Liver (tissue), 9 donors: Measurements from ENCODE around the gene ZKSCAN1. TPM values are rescaled to one million over a fixed set of nuclear protein-coding genes. Genes with fewer than 3 reads are reported as not detected.

ENCODE experiments used
- DNase-seq: peaks from one replicate; pipeline ENCODE4 v3.0.0-alpha.2; 2017; ENCODE audit warnings: low spot score
- H3K27ac ChIP-seq, 2 donors: one replicate each; pipeline ENCODE4 v1.7.0; 2013; ENCODE audit warnings: inconsistent platforms in 2 of 2, low read length in 2 of 2, control low read depth in 1 of 2, low read depth in 1 of 2, mild to moderate bottlenecking in 1 of 2
- H3K27me3 ChIP-seq, 4 donors: one replicate each; pipeline versions ENCODE4 v1.6.1 to v1.7.0; 2013; ENCODE audit warnings: low read length in 3 of 4, inconsistent platforms in 1 of 4, mild to moderate bottlenecking in 1 of 4, moderate library complexity in 1 of 4; ENCODE audit not compliant: control insufficient read depth in 4 of 4, insufficient read depth in 4 of 4
- H3K36me3 ChIP-seq, 4 donors: one replicate each; pipeline versions ENCODE4 v1.6.1 to v1.7.0; 2013; ENCODE audit warnings: low read length in 3 of 4, mild to moderate bottlenecking in 3 of 4, low read depth in 1 of 4, moderate library complexity in 1 of 4; ENCODE audit not compliant: control insufficient read depth in 4 of 4, insufficient read depth in 3 of 4
- H3K4me1 ChIP-seq, 4 donors: one replicate each; pipeline versions ENCODE4 v1.6.1 to v1.7.0; 2013; ENCODE audit warnings: low read length in 3 of 4, mild to moderate bottlenecking in 3 of 4, moderate library complexity in 1 of 4; ENCODE audit not compliant: control insufficient read depth in 4 of 4, insufficient read depth in 4 of 4
- H3K4me3 ChIP-seq, 3 donors: one replicate each; pipeline versions ENCODE4 v1.6.1 to v1.7.0; 2013; ENCODE audit warnings: low read length in 3 of 3, control low read depth in 1 of 3, low read depth in 1 of 3, mild to moderate bottlenecking in 1 of 3
- H3K9ac ChIP-seq, 2 donors: one replicate each; pipeline ENCODE4 v1.7.0; 2013; ENCODE audit warnings: low read length in 2 of 2, mild to moderate bottlenecking in 2 of 2, moderate library complexity in 2 of 2, control low read depth in 1 of 2, low read depth in 1 of 2
- H3K9me3 ChIP-seq, 4 donors: one replicate each; pipeline versions ENCODE4 v1.6.1 to v1.7.0; 2013; ENCODE audit warnings: low read length in 3 of 4; ENCODE audit not compliant: control insufficient read depth in 4 of 4
- ATF3 ChIP-seq: IDR thresholded peaks from 2 replicates; pipeline ENCODE4 v1.6.1; 2016; ENCODE audit warnings: antibody characterized with exemption
- EGR1 ChIP-seq, 2 donors: IDR thresholded peaks; 2 replicates each; pipeline ENCODE4 v1.6.1; 2016 to 2018; ENCODE audit warnings: antibody characterized with exemption in 2 of 2, low read depth in 2 of 2
- FOXA1 ChIP-seq: IDR thresholded peaks from 2 replicates; pipeline ENCODE4 v1.6.1; 2016; ENCODE audit warnings: antibody characterized with exemption
- FOXA2 ChIP-seq: IDR thresholded peaks from 2 replicates; pipeline ENCODE4 v1.6.1; 2016; ENCODE audit warnings: antibody characterized with exemption
- GABPA ChIP-seq, 2 donors: IDR thresholded peaks in 1 of 2; conservative IDR thresholded peaks in 1 of 2; 2 replicates each; pipeline ENCODE4 v1.6.1; 2016; ENCODE audit warnings: antibody characterized with exemption in 2 of 2, mild to moderate bottlenecking in 1 of 2, moderate library complexity in 1 of 2
- HNF4A ChIP-seq, 2 donors: conservative IDR thresholded peaks; 2 replicates each; pipeline ENCODE4 v1.6.1; 2016; ENCODE audit warnings: antibody characterized with exemption in 2 of 2, mild to moderate bottlenecking in 2 of 2
- HNF4G ChIP-seq: IDR thresholded peaks from 2 replicates; pipeline ENCODE4 v1.6.1; 2016; ENCODE audit warnings: antibody characterized with exemption
- JUND ChIP-seq, 2 donors: IDR thresholded peaks; 2 replicates each; pipeline ENCODE4 v1.6.1; 2016; ENCODE audit warnings: antibody characterized with exemption in 2 of 2
- MAX ChIP-seq: IDR thresholded peaks from 2 replicates; pipeline ENCODE4 v1.6.1; 2016; ENCODE audit warnings: antibody characterized with exemption
- NR2F2 ChIP-seq: IDR thresholded peaks from 2 replicates; pipeline ENCODE4 v1.6.1; 2016; ENCODE audit warnings: antibody characterized with exemption
- RAD21 ChIP-seq, 2 donors: IDR thresholded peaks; 2 replicates each; pipeline ENCODE4 v1.6.1; 2016; ENCODE audit warnings: antibody characterized with exemption in 2 of 2, mild to moderate bottlenecking in 2 of 2
- SP1 ChIP-seq: IDR thresholded peaks from 2 replicates; pipeline ENCODE4 v1.6.1; 2018; ENCODE audit warnings: antibody characterized with exemption, mild to moderate bottlenecking
- TAF1 ChIP-seq: conservative IDR thresholded peaks from 2 replicates; pipeline ENCODE4 v1.6.1; 2016; ENCODE audit warnings: antibody characterized with exemption, mild to moderate bottlenecking
- YY1 ChIP-seq: IDR thresholded peaks from 2 replicates; pipeline ENCODE4 v1.6.1; 2016; ENCODE audit warnings: antibody characterized with exemption, mild to moderate bottlenecking
- ZBTB33 ChIP-seq: IDR thresholded peaks from 2 replicates; pipeline ENCODE4 v1.6.1; 2016; ENCODE audit warnings: antibody characterized with exemption
- WGBS: extraction: QIAGEN DNeasy Blood & Tissue Kit; methylation state at CpG from one replicate; pipeline ENCODE4 v1.1.7; 2013; 5-methylcytosine and 5-hydroxymethylcytosine counted together
- polyA plus RNA-seq, 2 donors: library from polyadenylated mRNA; stranded (reverse) in 1 of 2; unstranded in 1 of 2; fragments of 200-250 nt in 1 of 2; fragments of >200 nt in 1 of 2; fragmentation: Nextera tagmentation in 1 of 2; extraction: Ambion mirVana in 1 of 2; gene quantifications; one replicate each; pipeline versions ENCODE4 v1.2.1 to v1.2.3, GENCODE V29; 2013 to 2015
- total RNA-seq, 2 donors: library from RNA; depleted of rRNA; stranded (reverse); fragments of >200 nt; gene quantifications; one replicate each; pipeline ENCODE4 v1.2.3, GENCODE V29; 2014
- donor health status: healthy.
- donor health status: healthy.
- donor health status: healthy.
- donor health status: healthy.
- donor health status: healthy.

The ZKSCAN1 gene
- total and polyA plus RNA-seq, 4 donors: 11.8 to 117 (median 30.1) TPM

GRCh38 chr7:100074841-100075240, 59.4 kb downstream of the ZKSCAN1 start:
- Histone ChIP-seq H3K36me3 (peaks cover 21 to 75% (median 65%) of the 10 kb centered on the region in 4 donors), H3K27me3 (no peaks in the 10 kb centered on the region), H3K9me3 (peaks cover 20 to 30% (median 22%) of the 10 kb centered on the region in 4 donors), H3K4me3 (no peak overlapping the region), H3K4me1 (peaks cover 5 to 15% (median 13%) of the 10 kb centered on the region in 4 donors), H3K27ac (no peak overlapping the region), H3K9ac (no peak overlapping the region)
- TF ChIP-seq EGR1 (IDR thresholded peaks at IDR 0.05; ENCODE audit: low read depth in 2 of 2): no peak
- no peak for TF ChIP-seq HNF4A (conservative IDR thresholded peaks at IDR 0.05)
- no peak for TF ChIP-seq ATF3
- WGBS: 97% methylated on average over 7 of the region's 7 CpGs
- DNase-seq: no peak

- Histone ChIP-seq H3K36me3 (peaks cover 19 to 69% (median 59%) of the 10 kb centered on the region in 4 donors), H3K4me3 (no peak overlapping the region), H3K9ac (no peak overlapping the region), H3K27ac (no peak overlapping the region), H3K4me1 (peaks cover 11 to 20% (median 19%) of the 10 kb centered on the region in 4 donors), H3K9me3 (peaks cover 20 to 25% (median 22%) of the 10 kb centered on the region in 4 donors), H3K27me3 (no peaks in the 10 kb centered on the region)
- 97% methylated on average over 6 of the region's 6 CpGs for WGBS
- no peak for DNase-seq
- TF ChIP-seq YY1: no peak
Measured at GRCh38 chr7:100075418-100075817, 60.0 kb downstream of the ZKSCAN1 start.

- WGBS: 84% methylated on average over 4 of the region's 4 CpGs
- Histone ChIP-seq H3K9ac (no peak overlapping the region), H3K27ac (no peak overlapping the region), H3K27me3 (no peaks in the 10 kb centered on the region), H3K36me3 (peaks cover 14 to 52% (median 41%) of the 10 kb centered on the region in 4 donors), H3K4me3 (no peak overlapping the region), H3K4me1 (peaks cover 12 to 29% (median 25%) of the 10 kb centered on the region in 4 donors), H3K9me3 (peaks cover 5 to 7% (median 5%) of the 10 kb centered on the region in 4 donors)
- TF ChIP-seq FOXA1 (no peak), YY1 (no peak), JUND (IDR thresholded peaks at IDR 0.05) (no peak), EGR1 (IDR thresholded peaks at IDR 0.05; ENCODE audit: low read depth in 2 of 2) (no peak), FOXA2 (no peak), NR2F2 (no peak), SP1 (no peak), TAF1 (no peak), HNF4A (conservative IDR thresholded peaks at IDR 0.05) (no peak), GABPA (IDR thresholded peaks at IDR 0.05 in 1 of 2, conservative IDR thresholded peaks at IDR 0.05 in 1 of 2) (no peak), ZBTB33 (no peak), MAX (no peak), ATF3 (no peak), RAD21 (IDR thresholded peaks at IDR 0.05) (no peak), HNF4G (no peak)
- no peak for DNase-seq
Measured at GRCh38 chr7:100077205-100077604, 61.8 kb downstream of the ZKSCAN1 start.
